ENCODE measurements around the gene INPP1. TPM values are rescaled to one million over a fixed set of nuclear protein-coding genes. Genes with fewer than 3 reads are reported as not detected.

The INPP1 gene
- total RNA-seq, 4 donors from 2014 or later, result 10.2 to 14.1 (median 12.9) TPM

DNA sequence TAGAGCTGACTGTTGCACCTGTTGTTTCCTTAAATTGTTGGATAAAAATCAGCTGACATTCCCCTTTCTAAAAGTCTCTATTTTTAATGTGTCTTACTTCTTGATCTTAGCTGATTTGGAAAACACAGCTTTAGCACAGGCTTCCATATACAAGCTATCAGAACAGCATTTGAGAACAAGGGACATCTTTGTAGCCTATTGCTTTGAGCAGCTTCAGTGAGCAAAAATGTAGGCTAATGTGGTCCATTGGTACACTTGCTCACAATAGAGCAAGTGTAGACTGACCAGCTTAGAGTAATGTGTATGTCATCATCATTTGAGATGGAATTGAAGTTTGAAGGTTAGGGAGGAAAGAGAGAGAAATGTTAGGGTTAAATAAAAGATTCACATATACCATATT is 7.0 kb downstream of the INPP1 start:
- TF ChIP-seq, protein P1, sequence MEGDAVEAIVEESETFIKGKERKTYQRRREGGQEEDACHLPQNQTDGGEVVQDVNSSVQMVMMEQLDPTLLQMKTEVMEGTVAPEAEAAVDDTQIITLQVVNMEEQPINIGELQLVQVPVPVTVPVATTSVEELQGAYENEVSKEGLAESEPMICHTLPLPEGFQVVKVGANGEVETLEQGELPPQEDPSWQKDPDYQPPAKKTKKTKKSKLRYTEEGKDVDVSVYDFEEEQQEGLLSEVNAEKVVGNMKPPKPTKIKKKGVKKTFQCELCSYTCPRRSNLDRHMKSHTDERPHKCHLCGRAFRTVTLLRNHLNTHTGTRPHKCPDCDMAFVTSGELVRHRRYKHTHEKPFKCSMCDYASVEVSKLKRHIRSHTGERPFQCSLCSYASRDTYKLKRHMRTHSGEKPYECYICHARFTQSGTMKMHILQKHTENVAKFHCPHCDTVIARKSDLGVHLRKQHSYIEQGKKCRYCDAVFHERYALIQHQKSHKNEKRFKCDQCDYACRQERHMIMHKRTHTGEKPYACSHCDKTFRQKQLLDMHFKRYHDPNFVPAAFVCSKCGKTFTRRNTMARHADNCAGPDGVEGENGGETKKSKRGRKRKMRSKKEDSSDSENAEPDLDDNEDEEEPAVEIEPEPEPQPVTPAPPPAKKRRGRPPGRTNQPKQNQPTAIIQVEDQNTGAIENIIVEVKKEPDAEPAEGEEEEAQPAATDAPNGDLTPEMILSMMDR (IDR thresholded peaks at IDR 0.05; ENCODE audit: low read depth), result no peak

DNA sequence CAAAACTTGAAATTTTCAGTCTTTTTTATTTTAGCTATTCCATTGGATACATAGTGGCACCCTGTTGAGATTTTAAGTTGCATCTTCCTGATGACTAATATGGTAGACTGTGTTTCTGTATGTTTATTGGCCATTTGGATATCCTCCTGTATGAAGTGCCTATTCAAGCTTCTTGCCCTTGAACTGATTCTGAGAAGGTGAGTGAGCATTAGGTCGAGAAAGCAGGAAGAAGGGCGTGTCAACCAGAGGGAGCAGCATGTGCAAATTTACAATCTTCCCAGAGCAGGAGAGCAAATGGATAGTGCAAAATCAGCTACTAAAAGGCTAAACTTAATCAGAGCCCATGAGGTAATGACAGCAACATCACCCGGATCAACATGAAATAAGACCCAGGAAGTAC is 8.6 kb downstream of the INPP1 start:
- TF ChIP-seq, protein P1 (IDR thresholded peaks at IDR 0.05; ENCODE audit: low read depth), result no peak

DNA sequence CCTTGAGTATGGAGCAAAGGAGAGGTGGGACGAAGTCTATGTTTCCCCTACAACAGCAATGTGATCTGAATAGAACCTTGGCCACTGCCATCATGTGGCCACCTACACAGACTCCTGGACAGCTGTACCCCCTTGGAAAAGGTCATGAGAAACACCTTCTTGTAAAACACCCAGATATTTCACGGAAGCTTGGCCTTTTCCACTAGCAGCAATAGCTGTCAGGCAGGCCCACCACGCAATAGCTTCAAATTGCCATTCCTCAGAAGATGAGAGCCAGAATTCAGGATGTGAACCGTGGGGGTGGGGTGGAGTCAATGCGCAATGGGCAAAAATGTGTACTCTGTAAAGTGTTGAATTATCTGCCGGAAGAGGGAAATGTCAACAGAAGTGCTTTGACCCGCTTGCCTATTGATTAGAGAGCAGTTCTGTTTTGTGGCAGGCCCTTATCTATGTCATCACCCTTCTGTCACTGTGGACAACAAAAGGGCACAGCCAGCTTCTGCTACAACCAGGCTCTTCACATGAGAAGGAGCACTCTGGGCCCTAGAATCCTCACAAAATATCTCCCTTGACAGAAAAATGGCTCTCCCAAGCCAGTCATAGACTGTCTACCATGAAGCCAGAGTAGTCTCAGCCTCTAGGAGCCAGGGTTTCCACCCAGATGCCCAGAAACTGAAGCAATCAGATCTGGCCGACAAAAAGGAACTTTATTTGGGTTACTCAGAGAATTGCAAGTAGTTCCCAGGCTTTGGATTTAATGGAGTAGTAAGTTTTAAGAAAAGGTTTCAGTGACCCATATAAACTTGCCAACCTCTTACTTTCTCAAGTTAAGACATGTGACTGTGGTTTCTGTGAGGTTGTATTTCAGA is 9.5 kb downstream of the INPP1 start:
- TF ChIP-seq, protein P1 (IDR thresholded peaks at IDR 0.05; ENCODE audit: low read depth), result no peak

DNA sequence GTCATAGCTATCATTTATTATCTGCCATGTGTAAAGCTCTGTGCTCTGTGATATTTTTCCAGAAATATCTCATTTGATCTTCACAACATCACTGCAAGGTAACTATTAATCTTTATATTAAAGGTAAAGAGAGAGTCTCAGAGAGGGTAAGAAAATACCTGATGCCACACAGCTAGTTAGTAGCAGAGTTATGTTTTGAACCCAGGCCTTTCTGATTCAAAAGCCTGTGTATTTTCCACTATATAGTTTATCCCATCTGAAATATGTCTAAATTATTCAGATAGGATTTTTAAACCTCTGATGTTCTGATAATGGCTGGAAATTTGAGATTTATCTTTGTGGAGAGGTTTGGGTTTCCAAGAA is 10.1 kb downstream of the INPP1 start:
- TF ChIP-seq, protein P1 (IDR thresholded peaks at IDR 0.05; ENCODE audit: low read depth), result no peak

DNA sequence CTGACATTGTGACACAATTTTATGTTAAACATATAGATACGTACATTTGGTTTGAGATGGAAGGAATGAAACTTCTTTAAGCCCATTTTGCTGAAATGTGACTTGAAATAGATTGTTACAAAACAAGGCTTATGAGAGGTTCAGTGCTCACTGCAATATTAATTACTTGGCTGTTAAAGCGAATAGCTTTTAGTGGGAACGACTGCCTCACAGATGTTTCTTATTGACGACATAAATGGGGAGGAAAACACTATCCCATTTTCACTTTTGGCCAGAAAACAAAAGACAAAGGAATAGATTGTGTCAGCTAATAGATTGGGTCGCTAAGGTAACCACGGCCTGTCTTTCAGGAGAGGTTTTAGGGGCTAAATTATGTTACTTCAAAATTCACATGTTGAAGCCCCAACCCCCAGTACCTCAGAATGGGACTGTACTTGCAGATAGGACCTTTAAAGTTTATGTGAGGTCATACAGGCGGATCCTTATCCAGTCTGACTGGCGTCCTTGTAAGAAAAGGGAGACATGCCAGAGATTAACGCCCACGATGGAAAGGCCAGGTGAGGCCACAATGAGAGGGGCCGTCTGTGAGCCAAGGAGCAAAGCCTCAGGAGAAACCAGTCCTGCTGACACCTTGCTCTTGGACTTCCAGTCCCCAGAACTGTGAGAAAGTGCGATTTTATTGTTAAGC is 10.8 kb downstream of the INPP1 start:
- TF ChIP-seq, protein P1 (IDR thresholded peaks at IDR 0.05; ENCODE audit: low read depth), result no peak

DNA sequence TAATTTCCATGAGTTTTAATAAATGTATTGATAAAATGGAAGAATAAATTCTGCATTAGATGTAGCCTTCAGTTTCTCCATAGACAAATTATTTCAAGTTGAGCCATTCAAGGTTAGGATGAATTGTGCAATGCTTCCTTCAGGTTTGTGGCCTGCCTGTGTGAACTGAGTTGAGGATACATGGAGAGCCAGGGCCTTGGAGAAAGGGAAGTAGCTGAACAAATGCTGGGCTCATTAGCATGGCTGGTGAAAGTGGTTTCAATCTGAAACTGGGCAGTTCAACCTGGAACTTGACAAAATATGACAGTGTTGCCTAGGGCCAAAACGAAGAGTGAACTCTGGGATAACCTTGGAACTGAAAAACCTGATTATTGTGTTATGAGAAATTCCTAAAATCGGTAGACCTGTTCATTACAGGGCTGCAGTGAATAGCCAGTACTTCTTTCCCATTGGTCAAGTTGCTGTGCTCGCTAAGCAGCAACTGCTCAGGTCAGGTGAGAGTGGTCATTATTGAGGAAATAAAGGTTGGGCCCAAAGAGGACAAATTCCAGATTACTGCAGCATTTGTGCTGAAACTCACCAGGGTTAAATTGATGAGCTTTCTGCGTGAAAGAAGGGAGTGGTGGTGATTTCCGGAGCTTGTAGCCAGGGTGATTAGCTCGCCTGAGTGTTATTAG is 12.7 kb downstream of the INPP1 start:
- TF ChIP-seq, protein P1 (IDR thresholded peaks at IDR 0.05; ENCODE audit: low read depth), result no peak

DNA sequence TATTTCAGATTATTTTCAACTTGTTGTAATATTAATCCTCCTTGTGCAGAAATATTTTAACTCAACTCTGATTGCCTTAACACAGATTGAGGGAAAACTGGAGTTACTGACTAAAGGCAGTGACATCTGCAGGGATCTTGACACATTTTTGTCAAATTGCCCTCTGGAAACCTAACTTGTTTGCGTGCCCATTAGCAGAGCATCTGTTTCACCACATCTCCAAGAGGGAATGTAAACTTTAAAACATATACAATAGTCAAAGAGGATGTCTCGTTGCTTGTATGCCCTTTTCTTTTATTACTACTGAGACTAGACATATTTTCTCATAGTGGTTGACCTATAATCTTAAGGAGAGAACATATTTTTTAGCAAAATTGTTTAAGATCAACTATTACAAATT is 14.2 kb downstream of the INPP1 start:
- TF ChIP-seq, protein P1 (IDR thresholded peaks at IDR 0.05; ENCODE audit: low read depth), result no peak

All from subcutaneous adipose tissue (tissue), 4 donors.